Activated CD4-positive, CD25-positive, alpha-beta regulatory T cell treated with anti-CD3 and anti-CD28 coated beads, Interleukin-2, amount 50 U/mL, for 16 hours (primary cell): Measurements from ENCODE around the gene SRP9.

Source experiments
- DNase-seq: peaks from one replicate; pipeline ENCODE4 v3.0.0-alpha.2; 2020; ENCODE audit warnings: low read depth, low spot score

Gene SRP9

GRCh38 chr1:225838793-225839192 lies 61.2 kb downstream of the SRP9 start:
- no peak for DNase-seq
